HepG2 (cell line): ENCODE results near the gene S1PR5. TPM values are rescaled to one million over a fixed set of nuclear protein-coding genes. Genes with fewer than 3 reads are reported as not detected.
A peak's percentile ranks its signal among the peaks of the same experiment; 100 is the strongest.

Experiments
- ATAC-seq: fragments of 200-7000 bp; cut with Tn5 transposase; 3 replicates; pipeline ENCODE4 v1.9.1; 2020; ENCODE audit warnings: mild to moderate bottlenecking, moderate library complexity
- BruUV-seq: library from RNA; stranded (reverse); fragments of 400-500 nt; replicated peaks from 2 replicates; lab custom pipeline; 2021; lab: Mats Ljungman, UMichigan
- CTCF ChIA-PET: fragments of 300-600 bp; formaldehyde crosslinking; extraction: SDS; loops from one replicate; lab custom pipeline; 2021; ENCODE audit warnings: low total read pairs, inconsistent platforms, low intra/inter-chr PET ratio; lab: Yijun Ruan, JAX
- POLR2A ChIA-PET: fragments of 350-600 bp; sonication (Branson Sonifier 250); formaldehyde crosslinking; loops from one replicate; lab custom pipeline; 2020; ENCODE audit warnings: antibody characterized with exemption, inconsistent platforms; lab: Yijun Ruan, JAX
- DNase-seq: peaks from one replicate; pipeline ENCODE4 v3.0.0-alpha.2; 2015; ENCODE audit warnings: low spot score
- FAIRE-seq: peaks from 3 replicates; lab custom pipeline; 2011; peaks lifted over from hg19 to GRCh38; lab: Jason Lieb, UNC
- H2AFZ ChIP-seq: one replicate; pipeline ENCODE4 v1.6.1; 2011; ENCODE audit warnings: low read length, inconsistent platforms
- H3K27ac ChIP-seq: fragments of 300-600 bp; 3 replicates; pipeline ENCODE4 v1.8.0; 2011; ENCODE audit warnings: mixed run types, mild to moderate bottlenecking, mixed read lengths, low read length, inconsistent platforms; ENCODE audit not compliant: insufficient read depth; ENCODE audit errors: extremely low read length
- H3K27me3 ChIP-seq, 2 experiments: fragments of 200-600 bp in 1 of 2; 2 replicates in 1 of 2; 3 replicates in 1 of 2; pipeline versions ENCODE4 v1.6.0 to v1.8.0; 2011; ENCODE audit warnings: low read length in 2 of 2, mild to moderate bottlenecking in 2 of 2, moderate library complexity in 2 of 2, inconsistent platforms in 1 of 2; ENCODE audit not compliant: insufficient read depth in 2 of 2, control insufficient read depth in 1 of 2
- H3K36me3 ChIP-seq, 2 experiments: fragments of 200-600 bp in 1 of 2; replicated peaks in 1 of 2; 2 replicates in 1 of 2; 3 replicates in 1 of 2; pipeline versions ENCODE4 v1.5.1 to v1.8.0; 2011; ENCODE audit warnings: low read length in 2 of 2, inconsistent platforms in 1 of 2; ENCODE audit not compliant: insufficient read depth in 2 of 2, control insufficient read depth in 1 of 2
- H3K4me1 ChIP-seq: 2 replicates; pipeline ENCODE4 v1.5.1; 2012; ENCODE audit warnings: low read length, inconsistent platforms; ENCODE audit not compliant: insufficient read depth
- H3K4me2 ChIP-seq: 2 replicates; pipeline ENCODE4 v1.6.0; 2011; ENCODE audit warnings: low read depth, low read length, inconsistent platforms
- H3K4me3 ChIP-seq, 3 experiments: fragments of 200-600 bp in 1 of 3; sonication (generic), shearing (Covaris generic) in 1 of 3; replicated peaks in 1 of 3; 2 replicates each; pipeline ENCODE4 v1.5.1; 2011 to 2016; ENCODE audit warnings: low read length in 3 of 3, inconsistent platforms in 2 of 3, low read depth in 2 of 3, mild to moderate bottlenecking in 2 of 3, control low read depth in 1 of 3, mixed read lengths in 1 of 3; ENCODE audit not compliant: insufficient read depth in 1 of 3
- H3K79me2 ChIP-seq: one replicate; pipeline ENCODE4 v1.6.1; 2011; ENCODE audit warnings: low read length, inconsistent platforms; ENCODE audit not compliant: insufficient read depth
- H3K9ac ChIP-seq: 2 replicates; pipeline ENCODE4 v1.6.0; 2011; ENCODE audit warnings: mild to moderate bottlenecking, low read depth, low read length, inconsistent platforms; ENCODE audit not compliant: insufficient read depth
- H3K9me3 ChIP-seq: 2 replicates; pipeline ENCODE4 v1.5.1; 2012; ENCODE audit warnings: mild to moderate bottlenecking, low read length
- H4K20me1 ChIP-seq: 2 replicates; pipeline ENCODE4 v1.6.0; 2011; ENCODE audit warnings: inconsistent platforms, mild to moderate bottlenecking, low read length, moderate library complexity; ENCODE audit not compliant: insufficient read depth
- AGO2 ChIP-seq: fragments of 200-400 bp; formaldehyde crosslinking; optimal IDR thresholded peaks from 2 replicates; pipeline ENCODE3; 2017; ENCODE audit warnings: mild to moderate bottlenecking, low read depth, low read length, moderate library complexity
- AKAP8 ChIP-seq: sonication (generic); formaldehyde crosslinking; IDR thresholded peaks from 2 replicates; pipeline ENCODE4 v1.5.1; 2020; ENCODE audit warnings: mild to moderate bottlenecking, missing genetic modification reagents
- BCL6 ChIP-seq: IDR thresholded peaks from 2 replicates; pipeline ENCODE4 v1.6.1; 2016; ENCODE audit warnings: missing genetic modification reagents, missing compliant biosample characterization
- HNF4A ChIP-seq: sonication (generic); formaldehyde crosslinking; IDR thresholded peaks from 2 replicates; pipeline ENCODE4 v1.4.0; 2020; ENCODE audit warnings: missing genetic modification reagents
- HOXA5 ChIP-seq: sonication (generic); formaldehyde crosslinking; IDR thresholded peaks from 2 replicates; pipeline ENCODE4 v1.4.0; 2020; ENCODE audit warnings: missing genetic modification reagents
- REST ChIP-seq, 2 experiments: IDR thresholded peaks; 2 replicates each; pipeline ENCODE4 v1.6.1; 2011 to 2012; ENCODE audit warnings: low read length in 2 of 2, borderline replicate concordance in 1 of 2, low read depth in 1 of 2, mild to moderate bottlenecking in 1 of 2, moderate library complexity in 1 of 2
- TARDBP ChIP-seq: sonication (generic); formaldehyde crosslinking; IDR thresholded peaks from 2 replicates; pipeline ENCODE4 v1.8.0; 2022; ENCODE audit warnings: mild to moderate bottlenecking, missing genetic modification reagents
- TBX2 ChIP-seq: sonication (generic); formaldehyde crosslinking; IDR thresholded peaks from 2 replicates; pipeline ENCODE4 v1.5.0; 2020; ENCODE audit warnings: missing genetic modification reagents, mild to moderate bottlenecking, borderline replicate concordance
- YEATS4 ChIP-seq: sonication (generic); formaldehyde crosslinking; IDR thresholded peaks from 2 replicates; pipeline ENCODE4 v1.4.0; 2020; ENCODE audit warnings: missing genetic modification reagents, borderline replicate concordance
- ZFX ChIP-seq: sonication (generic); formaldehyde crosslinking; IDR thresholded peaks from 2 replicates; pipeline ENCODE4 v1.4.0; 2020; ENCODE audit warnings: mild to moderate bottlenecking, low read depth, missing genetic modification reagents, moderate library complexity
- ZNF18 ChIP-seq: sonication (generic); formaldehyde crosslinking; IDR thresholded peaks from 2 replicates; pipeline ENCODE4 v1.8.0; 2022; ENCODE audit warnings: mild to moderate bottlenecking, missing genetic modification reagents; ENCODE audit not compliant: insufficient replicate concordance
- ZNF225 ChIP-seq: sonication (generic); formaldehyde crosslinking; IDR thresholded peaks from 2 replicates; pipeline ENCODE4 v1.4.0; 2020; ENCODE audit warnings: mild to moderate bottlenecking, missing genetic modification reagents
- ZNF362 ChIP-seq: sonication (generic); formaldehyde crosslinking; IDR thresholded peaks from 2 replicates; pipeline ENCODE4 v1.4.0; 2020; ENCODE audit warnings: missing genetic modification reagents, mild to moderate bottlenecking, borderline replicate concordance
- ZNF672 ChIP-seq: sonication (generic); formaldehyde crosslinking; IDR thresholded peaks from 2 replicates; pipeline ENCODE4 v1.8.1; 2022; ENCODE audit warnings: missing genetic modification reagents
- ZNF709 ChIP-seq: sonication (generic); formaldehyde crosslinking; IDR thresholded peaks from 2 replicates; pipeline ENCODE4 v1.5.0; 2020; ENCODE audit warnings: mild to moderate bottlenecking, missing genetic modification reagents
- WGBS: methylation state at CpG from one replicate; pipeline ENCODE4 v1.1.6; 2017; ENCODE audit warnings: low lambda C conversion rate; 5-methylcytosine and 5-hydroxymethylcytosine counted together
- in situ Hi-C: cut with HindIII; loops from 2 replicates; pipeline ENCODE4 v1.10.0; 2017; ENCODE audit warnings: low pct_unique_long_range_greater_than_20kb; ENCODE audit not compliant: extremely low pct_ligation_motif_present
- intact Hi-C: fragments of 100-400 bp; cut with micrococcal nuclease; formaldehyde crosslinking; loops from one replicate; pipeline ENCODE4 v1.10.0; 2022; ENCODE audit not compliant: unreplicated experiment
- polyA plus RNA-seq, 8 experiments: library from polyadenylated mRNA; depleted of rRNA in 3 of 8; stranded (reverse) in 7 of 8; unstranded in 1 of 8; fragments of >200 nt; fragmentation: Illumina TruSeq in 4 of 8; extraction: Trizol in 4 of 8; gene quantifications; 2 replicates each; pipeline versions ENCODE4 v1.2.1 to v1.2.3, GENCODE V29; 2011 to 2016; ENCODE audit warnings: low read depth in 4 of 8, missing spikeins in 1 of 8, mixed read lengths in 1 of 8; ENCODE audit not compliant: insufficient read depth in 1 of 8
- total RNA-seq, 5 experiments: library from RNA; depleted of rRNA; stranded (reverse); fragments of >200 nt; fragmentation: Illumina TruSeq; extraction: Trizol; gene quantifications; 2 replicates each; pipeline ENCODE4 v1.2.3, GENCODE V29; 2016; ENCODE audit warnings: low read depth in 1 of 5

Gene S1PR5
- total and polyA plus RNA-seq, 2 of the 13 experiments (the other 11 are each of a cell fraction or from before 2014, with no cell fraction given): 0.04 TPM; not detected in 1

GRCh38 chr19:10544242-10544752 lies 27.1 kb upstream of the S1PR5 start (continued):
- no peak for TF ChIP-seq ZNF362 (CRISPR knock-in tag)
- no peak for TF ChIP-seq ZNF225 (CRISPR knock-in tag)
- TF ChIP-seq ZNF18 (CRISPR knock-in tag): no peak
- peak; percentile 56; the same call in 1 of the 2 replicates for TF ChIP-seq TARDBP (CRISPR knock-in tag)
- TF ChIP-seq HNF4A: peak; percentile 34; the same call in 1 of the 2 replicates
- TF ChIP-seq ZNF709 (CRISPR knock-in tag): no peak
- peak; percentile 5; the same call in 1 of the 2 replicates for TF ChIP-seq BCL6
- TF ChIP-seq ZNF672: no peak

- H2AFZ ChIP-seq: no peak within 1 kb of the TSS
- in situ Hi-C loops: no loop called here
- intact Hi-C loops: no loop called here
- TF ChIP-seq TBX2 (CRISPR knock-in tag) (0 out of 2 replicates have a peak, but pooled peaks have one; percentile 26), HOXA5 (CRISPR knock-in tag) (peak; percentile 19; the same call in 1 of the 2 replicates), AKAP8 (CRISPR knock-in tag) (0 out of 2 replicates have a peak, but pooled peaks have one; percentile 6), YEATS4 (CRISPR knock-in tag) (peak; percentile 43; the same call in 1 of the 2 replicates), ZFX (CRISPR knock-in tag) (peak; percentile 66; the same call in 1 of the 2 replicates), REST (IDR thresholded peaks at IDR 0.05; ENCODE audit: borderline replicate concordance in 1 of 2, low read depth in 1 of 2, low read length in 2 of 2) (no peak; a peak in 1 of 4 replicates), AGO2 (peak; percentile 64)
These were observed 26.4 kb upstream of the S1PR5 start, which contains the start of gene ATG4D for GRCh38 chr19:10543420-10544241. Gene ATG4D, plus strand, starts transcription at chr19:10543904. Its CDS starts 187 bp downstream, at chr19:10544091.

More at GRCh38 chr19:10543420-10544241, 26.4 kb upstream of the S1PR5 start, which contains the start of gene ATG4D:
- FAIRE-seq (no peak), DNase-seq (peak; percentile 41), ATAC-seq (peak; percentile 85)
- no TSS peak for BruUV-seq
- Histone ChIP-seq H3K4me3 (peak within 1 kb of the TSS; percentile 78 to 98 (median 89)), H3K36me3 (peaks cover 2 to 12% of the 10 kb centered on the region in 2 experiments; a peak in 3 of 5 replicates), H3K27me3 (0 out of 5 replicates have a peak, but pooled peaks cover 0 to 4% of the 10 kb centered on the region in 2 experiments), H3K4me2 (peak within 1 kb of the TSS; percentile 74), H3K27ac (peak within 1 kb of the TSS; percentile 76), H3K79me2 (no peaks in the 10 kb centered on the region), H3K9me3 (no peaks in the 10 kb centered on the region), H3K9ac (peak within 1 kb of the TSS; percentile 91), H3K4me1 (peaks cover 17% of the 10 kb centered on the region), H4K20me1 (no peaks in the 10 kb centered on the region)
- WGBS: under 1% methylated on average over 17 of the region's 79 CpGs
- ChIA-PET POLR2A (interaction anchor here (1.0 kb wide), 1 partner anchor 10 kb away, joined by 4 read pairs; no protein-coding TSS in a partner anchor), CTCF (no interaction called here)
